ENCODE data around the gene RPS6KC1. TPM values are rescaled to one million over a fixed set of nuclear protein-coding genes. Genes with fewer than 3 reads are reported as not detected.

RPS6KC1 gene
- total and polyA plus RNA-seq, 7 donors, result 3.9 to 37.4 (median 23.1) TPM

GRCh38 chr1:213249395-213249794, 198.4 kb downstream of the RPS6KC1 start:
- WGBS, 2 donors, result 98% methylated on average over 6 of the region's 6 CpGs
- TF ChIP-seq CTCF (IDR thresholded peaks at IDR 0.05) (no peak), POLR2AphosphoS5 (IDR thresholded peaks at IDR 0.05) (no peak), POLR2A (IDR thresholded peaks at IDR 0.05) (no peak), EP300 (IDR thresholded peaks at IDR 0.05) (no peak)
- DNase-seq, result no peak
- H3K36me3 ChIP-seq, result peaks cover 0 to 7% (median 0%) of the 10 kb centered on the region in 4 donors
- intact Hi-C loops (cut with DNase I), result no loop called here
- H3K4me3 ChIP-seq, result no peak overlapping the region
- no peaks in the 10 kb centered on the region for H3K27me3 ChIP-seq
- H3K27ac ChIP-seq, result no peak overlapping the region
- H3K9me3 ChIP-seq, result no peaks in the 10 kb centered on the region
- H3K4me1 ChIP-seq, result peaks cover 0 to 10% (median 5%) of the 10 kb centered on the region in 4 donors

GRCh38 chr1:213250041-213250440, 199.0 kb downstream of the RPS6KC1 start:
- intact Hi-C loops (cut with DNase I), result no loop called here
- no peak for DNase-seq
- Histone ChIP-seq H3K27me3 (no peaks in the 10 kb centered on the region), H3K36me3 (peaks cover 0 to 7% (median 0%) of the 10 kb centered on the region in 4 donors), H3K9me3 (no peaks in the 10 kb centered on the region), H3K27ac (no peak overlapping the region), H3K4me3 (no peak overlapping the region), H3K4me1 (peaks cover 0 to 16% (median 7%) of the 10 kb centered on the region in 4 donors)
- no peak for TF ChIP-seq POLR2A (IDR thresholded peaks at IDR 0.05)
- TF ChIP-seq POLR2AphosphoS5 (IDR thresholded peaks at IDR 0.05), result no peak
- no peak for TF ChIP-seq EP300 (IDR thresholded peaks at IDR 0.05)
- no peak for TF ChIP-seq CTCF (IDR thresholded peaks at IDR 0.05)
- 98% methylated on average over 6 of the region's 6 CpGs for WGBS, 2 donors

- WGBS, 2 donors, result 84 to 90% methylated on average over 3 of the region's 3 CpGs
- peaks cover 0 to 7% (median 0%) of the 10 kb centered on the region in 4 donors for H3K36me3 ChIP-seq
- intact Hi-C loops (cut with DNase I), result no loop called here
These were observed 199.4 kb downstream of the RPS6KC1 start for GRCh38 chr1:213250446-213250845.

GRCh38 chr1:213251972-213252371, 200.9 kb downstream of the RPS6KC1 start:
- intact Hi-C loops (cut with DNase I), result no loop called here
- no peaks in the 10 kb centered on the region for H3K9me3 ChIP-seq
- H3K4me3 ChIP-seq, result no peak overlapping the region
- no peaks in the 10 kb centered on the region for H3K27me3 ChIP-seq
- TF ChIP-seq CTCF (IDR thresholded peaks at IDR 0.05) (no peak), EP300 (IDR thresholded peaks at IDR 0.05) (no peak), POLR2AphosphoS5 (IDR thresholded peaks at IDR 0.05) (no peak), POLR2A (IDR thresholded peaks at IDR 0.05) (no peak)
- no peak overlapping the region for H3K27ac ChIP-seq
- 87 to 96% methylated on average over 2 of the region's 2 CpGs for WGBS, 2 donors
- peaks cover 0 to 17% (median 7%) of the 10 kb centered on the region in 4 donors for H3K4me1 ChIP-seq
- no peak for DNase-seq
- H3K36me3 ChIP-seq, result peaks cover 0 to 7% (median 0%) of the 10 kb centered on the region in 4 donors

More at GRCh38 chr1:213250446-213250845, 199.4 kb downstream of the RPS6KC1 start:
- no peaks in the 10 kb centered on the region for H3K27me3 ChIP-seq
- H3K27ac ChIP-seq, result no peak overlapping the region
- H3K4me1 ChIP-seq, result peaks cover 0 to 17% (median 7%) of the 10 kb centered on the region in 4 donors
- no peaks in the 10 kb centered on the region for H3K9me3 ChIP-seq
- DNase-seq, result no peak
- no peak overlapping the region for H3K4me3 ChIP-seq
- no peak for TF ChIP-seq CTCF (IDR thresholded peaks at IDR 0.05)
- TF ChIP-seq POLR2A (IDR thresholded peaks at IDR 0.05), result no peak
- no peak for TF ChIP-seq POLR2AphosphoS5 (IDR thresholded peaks at IDR 0.05)
- TF ChIP-seq EP300 (IDR thresholded peaks at IDR 0.05), result no peak

All from sigmoid colon (tissue), 7 donors.